Stimulated activated memory B cell treated with anti-CD40 and anti-IgM and Interleukin-4, amounts not matched to agents 10 μg/mL and 1 μg/mL and 100 μg/mL, for 72 hours (primary cell): ENCODE results near the gene FNIP2.

Source experiments
- ATAC-seq: fragments of 150-1000 bp; cut with Tn5 transposase; 2 replicates; pipeline ENCODE4 v1.10.0; 2021
- H3K27ac Mint-ChIP-seq: one replicate; pipeline ENCODE4 v1.8.0; 2022; ENCODE audit warnings: mild to moderate bottlenecking, mixed read lengths
- H3K27me3 Mint-ChIP-seq: one replicate; pipeline ENCODE4 v1.8.0; 2022; ENCODE audit warnings: mixed read lengths
- H3K36me3 Mint-ChIP-seq: one replicate; pipeline ENCODE4 v1.8.0; 2022; ENCODE audit warnings: mixed read lengths
- H3K4me1 Mint-ChIP-seq: one replicate; pipeline ENCODE4 v1.8.0; 2022; ENCODE audit warnings: mixed read lengths
- H3K4me3 Mint-ChIP-seq: one replicate; pipeline ENCODE4 v1.8.0; 2022; ENCODE audit warnings: mild to moderate bottlenecking, moderate library complexity, mixed read lengths
- H3K9me3 Mint-ChIP-seq: one replicate; pipeline ENCODE4 v1.8.0; 2022; ENCODE audit warnings: mixed read lengths

The FNIP2 gene

GRCh38 chr4:158845311-158846041 lies 76.7 kb downstream of the FNIP2 start:
- H3K27me3 Mint-ChIP-seq, result peaks cover 48% of the 10 kb centered on the region
- H3K9me3 Mint-ChIP-seq, result no peaks in the 10 kb centered on the region
- H3K4me1 Mint-ChIP-seq, result no peaks in the 10 kb centered on the region
- H3K27ac Mint-ChIP-seq, result no peak overlapping the region
- no peaks in the 10 kb centered on the region for H3K36me3 Mint-ChIP-seq
- ATAC-seq, result no peak
- no peak overlapping the region for H3K4me3 Mint-ChIP-seq

- peak; percentile 12 for ATAC-seq
Observed at GRCh38 chr4:158847535-158847934, 78.7 kb downstream of the FNIP2 start.

DNA sequence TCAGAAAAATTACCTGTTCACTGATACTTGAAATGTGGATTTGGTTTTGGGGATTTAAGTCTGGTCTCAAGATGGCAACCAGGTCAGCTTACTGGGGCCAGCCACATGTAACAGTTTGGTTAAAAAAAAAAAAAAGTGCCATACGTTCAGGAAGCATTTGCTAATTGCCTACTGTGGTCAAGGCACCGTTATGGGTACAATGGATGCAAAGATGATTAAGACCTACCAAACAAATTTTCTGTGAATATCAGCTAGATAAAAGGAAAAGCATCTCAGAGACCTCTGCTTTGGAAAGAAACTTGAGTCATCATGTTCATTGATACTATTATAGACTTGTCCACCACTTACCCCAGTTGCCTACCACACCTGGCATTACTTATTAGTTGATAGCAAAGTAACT lies 80.9 kb downstream of the FNIP2 start:
- H3K9me3 Mint-ChIP-seq, result no peaks in the 10 kb centered on the region
- H3K4me1 Mint-ChIP-seq, result no peaks in the 10 kb centered on the region
- H3K27me3 Mint-ChIP-seq, result peaks cover 47% of the 10 kb centered on the region
- no peak overlapping the region for H3K27ac Mint-ChIP-seq
- no peak for ATAC-seq
- no peak overlapping the region for H3K4me3 Mint-ChIP-seq
- no peaks in the 10 kb centered on the region for H3K36me3 Mint-ChIP-seq

More at GRCh38 chr4:158847535-158847934, 78.7 kb downstream of the FNIP2 start:
- H3K36me3 Mint-ChIP-seq, result no peaks in the 10 kb centered on the region
- no peak overlapping the region for H3K27ac Mint-ChIP-seq
- H3K27me3 Mint-ChIP-seq, result peaks cover 42% of the 10 kb centered on the region
- H3K9me3 Mint-ChIP-seq, result no peaks in the 10 kb centered on the region
- no peaks in the 10 kb centered on the region for H3K4me1 Mint-ChIP-seq
- H3K4me3 Mint-ChIP-seq, result no peak overlapping the region

- H3K36me3 Mint-ChIP-seq, result no peaks in the 10 kb centered on the region
- no peak overlapping the region for H3K27ac Mint-ChIP-seq
- no peaks in the 10 kb centered on the region for H3K9me3 Mint-ChIP-seq
- no peak for ATAC-seq
- no peak overlapping the region for H3K4me3 Mint-ChIP-seq
- no peaks in the 10 kb centered on the region for H3K4me1 Mint-ChIP-seq
- H3K27me3 Mint-ChIP-seq, result peaks cover 54% of the 10 kb centered on the region
Observed at GRCh38 chr4:158850371-158850770, 81.5 kb downstream of the FNIP2 start.

DNA sequence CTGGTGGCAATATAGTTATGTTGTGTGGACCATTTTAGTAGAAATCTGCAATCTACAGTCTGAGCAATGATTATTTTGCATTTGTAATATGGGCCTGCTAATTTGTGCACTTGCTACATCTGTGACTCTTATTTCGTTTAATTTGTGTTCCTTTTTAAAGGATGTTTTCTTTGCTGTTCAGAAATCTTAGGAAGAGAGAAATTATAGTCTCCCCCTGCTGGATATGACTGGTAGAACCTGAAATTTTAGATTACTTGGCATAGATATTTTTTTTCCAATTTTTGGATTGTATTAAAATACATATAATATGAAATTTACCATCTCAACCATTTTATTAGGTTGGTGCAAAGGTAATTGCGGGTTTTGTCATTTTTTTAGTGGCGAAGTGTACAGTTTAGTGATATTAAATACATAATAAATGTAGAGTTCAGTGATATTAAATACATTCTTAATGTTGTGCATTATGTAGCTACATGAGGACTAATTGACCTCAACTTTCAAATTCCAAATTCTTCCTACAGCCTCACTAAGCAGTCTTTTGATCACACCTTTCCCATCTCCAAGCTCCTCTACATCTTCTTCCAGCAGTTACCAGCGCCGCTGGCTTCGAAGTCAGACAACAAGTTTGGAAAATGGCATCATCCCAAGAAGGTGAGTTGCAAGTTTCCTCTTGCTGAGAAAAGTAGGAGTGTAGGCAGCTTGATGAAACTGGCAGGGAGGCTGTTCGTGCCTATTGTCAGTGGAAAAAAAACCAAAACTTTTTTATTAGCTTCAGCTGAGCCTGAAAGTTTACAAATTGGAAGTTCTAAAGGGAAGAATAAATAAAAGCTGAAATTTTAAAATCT lies 82.2 kb downstream of the FNIP2 start:
- no peaks in the 10 kb centered on the region for H3K9me3 Mint-ChIP-seq
- ATAC-seq, result no peak
- peaks cover 61% of the 10 kb centered on the region for H3K27me3 Mint-ChIP-seq
- H3K27ac Mint-ChIP-seq, result no peak overlapping the region
- H3K4me3 Mint-ChIP-seq, result no peak overlapping the region
- no peaks in the 10 kb centered on the region for H3K4me1 Mint-ChIP-seq
- H3K36me3 Mint-ChIP-seq, result no peaks in the 10 kb centered on the region

- Mint-ChIP-seq H3K9me3 (no peaks in the 10 kb centered on the region), H3K27ac (no peak overlapping the region), H3K4me1 (no peaks in the 10 kb centered on the region), H3K4me3 (no peak overlapping the region), H3K27me3 (peaks cover 33% of the 10 kb centered on the region), H3K36me3 (no peaks in the 10 kb centered on the region)
- no peak for ATAC-seq
Observed at GRCh38 chr4:158854236-158854635, 85.4 kb downstream of the FNIP2 start.

DNA sequence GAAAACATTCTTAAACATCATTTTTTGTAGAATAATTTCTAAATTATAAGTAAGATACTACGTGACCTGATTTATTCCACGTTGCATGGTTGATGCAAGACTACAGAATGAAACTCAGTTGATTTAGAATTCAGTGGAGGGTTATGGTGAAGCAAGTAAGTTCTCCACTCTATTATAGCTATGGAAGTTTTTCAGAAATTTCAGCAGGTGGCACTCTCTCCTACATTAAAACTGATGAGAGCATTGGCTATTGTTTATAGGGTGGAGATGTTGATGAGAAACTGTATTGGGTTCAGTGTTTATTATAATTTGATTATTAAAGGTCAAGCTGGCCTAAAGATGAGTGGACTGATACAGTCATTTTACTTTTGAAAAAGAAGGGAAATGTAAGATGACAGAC lies 88.0 kb downstream of the FNIP2 start:
- Mint-ChIP-seq H3K36me3 (no peaks in the 10 kb centered on the region), H3K9me3 (no peaks in the 10 kb centered on the region), H3K4me1 (peaks cover 6% of the 10 kb centered on the region), H3K27me3 (peaks cover 27% of the 10 kb centered on the region), H3K4me3 (no peak overlapping the region), H3K27ac (no peak overlapping the region)
- ATAC-seq, result peak; percentile 73

DNA sequence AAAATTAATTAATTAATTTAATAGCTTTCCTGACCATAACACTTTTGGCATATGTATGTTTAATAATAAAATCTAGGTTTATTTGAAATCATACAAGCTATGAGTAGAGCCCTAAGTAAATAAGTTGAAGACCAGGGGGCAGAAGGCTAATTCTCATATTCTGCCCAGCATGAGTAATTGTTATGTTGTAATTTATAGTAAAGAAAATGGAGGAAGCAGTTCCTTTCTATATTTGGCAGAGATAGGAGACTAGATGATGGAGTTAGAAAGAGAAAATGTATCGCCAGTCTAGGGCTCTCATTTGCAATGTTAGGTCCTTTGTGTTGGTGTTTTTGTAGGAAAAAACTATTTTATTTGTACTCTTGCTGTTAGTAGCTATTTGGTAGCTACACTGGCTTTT lies 89.1 kb downstream of the FNIP2 start:
- Mint-ChIP-seq H3K27me3 (peaks cover 32% of the 10 kb centered on the region), H3K27ac (no peak overlapping the region), H3K36me3 (no peaks in the 10 kb centered on the region), H3K4me3 (no peak overlapping the region), H3K9me3 (no peaks in the 10 kb centered on the region), H3K4me1 (peaks cover 6% of the 10 kb centered on the region)
- no peak for ATAC-seq

DNA sequence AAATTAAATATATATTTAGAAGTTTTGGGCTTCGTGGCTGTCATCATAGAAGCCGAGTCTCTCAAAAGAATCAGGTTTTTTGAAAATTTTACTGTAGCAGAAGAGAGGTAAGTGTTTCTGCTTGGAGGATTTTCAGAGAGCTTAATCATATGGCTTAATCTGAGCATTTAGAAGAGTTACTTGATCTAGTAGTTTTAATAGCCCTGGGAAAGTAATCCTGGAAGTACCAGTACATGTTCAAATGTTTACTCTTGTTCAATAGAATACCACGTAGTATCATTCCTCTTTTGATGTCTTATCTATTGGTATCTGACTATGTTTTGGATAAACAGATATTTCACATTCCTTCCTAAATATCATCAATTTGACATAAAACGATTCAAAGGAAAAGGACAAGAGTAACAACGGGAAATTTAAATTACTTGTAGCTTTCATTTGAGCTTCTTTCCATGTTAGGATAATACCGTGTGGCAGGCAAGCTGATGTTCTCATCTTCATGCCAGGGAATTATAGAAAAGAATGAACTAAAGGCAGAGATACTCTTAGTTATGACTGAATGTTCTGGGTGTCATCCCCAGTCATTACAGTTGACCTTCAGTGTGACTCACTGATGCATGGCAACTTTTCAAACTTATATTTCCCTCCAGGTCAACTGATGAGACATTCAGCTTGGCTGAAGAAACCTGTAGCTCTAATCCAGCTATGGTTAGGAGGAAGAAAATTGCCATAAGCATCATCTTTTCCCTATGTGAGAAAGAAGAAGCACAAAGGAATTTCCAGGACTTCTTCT lies 89.8 kb downstream of the FNIP2 start:
- no peaks in the 10 kb centered on the region for H3K9me3 Mint-ChIP-seq
- H3K4me3 Mint-ChIP-seq, result no peak overlapping the region
- H3K27ac Mint-ChIP-seq, result no peak overlapping the region
- H3K4me1 Mint-ChIP-seq, result peaks cover 6% of the 10 kb centered on the region
- peaks cover 35% of the 10 kb centered on the region for H3K27me3 Mint-ChIP-seq
- H3K36me3 Mint-ChIP-seq, result no peaks in the 10 kb centered on the region
- no peak for ATAC-seq

DNA sequence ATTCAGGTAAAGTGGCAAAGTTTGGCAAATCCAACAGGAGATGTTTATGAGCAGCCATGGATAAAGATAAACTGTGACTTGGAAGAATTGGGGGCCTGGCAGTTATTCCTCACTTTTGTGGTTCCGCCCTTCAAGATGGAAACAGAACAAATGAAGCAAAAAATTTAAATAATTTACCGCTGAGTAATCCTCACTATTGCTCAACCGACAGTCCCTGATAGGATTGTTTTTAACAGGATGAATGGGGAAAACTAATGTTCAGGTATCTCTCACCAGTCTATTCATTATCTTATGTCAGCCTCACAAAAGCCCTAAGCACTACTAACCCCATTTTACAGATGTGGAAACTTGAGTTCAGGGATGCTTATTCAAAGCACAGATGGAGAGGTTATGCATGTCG lies 90.8 kb downstream of the FNIP2 start:
- no peaks in the 10 kb centered on the region for H3K36me3 Mint-ChIP-seq
- no peaks in the 10 kb centered on the region for H3K9me3 Mint-ChIP-seq
- ATAC-seq, result no peak
- H3K4me3 Mint-ChIP-seq, result no peak overlapping the region
- H3K27ac Mint-ChIP-seq, result no peak overlapping the region
- peaks cover 6% of the 10 kb centered on the region for H3K4me1 Mint-ChIP-seq
- peaks cover 36% of the 10 kb centered on the region for H3K27me3 Mint-ChIP-seq

DNA sequence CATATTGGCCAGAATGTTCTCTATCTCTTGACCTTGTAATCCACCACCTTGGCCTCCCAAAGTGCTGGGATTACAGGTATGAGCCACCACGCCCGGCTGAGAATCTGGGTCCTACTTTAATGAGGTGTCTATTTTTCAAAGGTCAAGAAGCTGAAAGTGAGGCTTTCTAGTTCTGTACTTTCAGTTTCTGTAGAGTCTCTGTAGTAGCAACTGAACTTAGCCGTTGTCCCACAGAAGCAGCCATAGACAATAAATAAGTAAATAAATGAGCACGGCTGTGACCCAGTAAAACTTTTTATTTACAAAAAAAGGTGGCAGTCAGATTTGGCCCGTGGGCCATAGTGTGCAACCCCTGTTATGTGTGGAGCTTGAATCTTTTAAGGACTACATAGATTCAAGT lies 92.0 kb downstream of the FNIP2 start:
- no peak overlapping the region for H3K27ac Mint-ChIP-seq

DNA sequence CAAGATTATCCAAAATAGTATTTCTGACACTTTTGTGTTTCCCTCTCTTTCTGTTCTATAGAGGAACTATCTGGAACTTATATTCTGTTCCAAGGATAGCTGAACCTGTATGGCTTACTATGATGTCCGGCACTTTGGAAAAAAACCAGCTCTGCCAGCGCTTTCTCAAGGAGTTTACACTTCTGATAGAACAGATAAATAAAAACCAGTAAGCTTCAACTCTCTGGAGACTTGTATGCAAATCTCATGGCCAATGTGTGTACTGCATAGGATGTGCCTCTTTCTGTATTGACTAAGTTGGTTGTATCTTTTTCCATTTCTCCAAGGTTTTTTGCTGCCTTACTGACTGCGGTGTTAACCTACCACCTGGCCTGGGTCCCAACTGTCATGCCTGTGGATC lies 92.5 kb downstream of the FNIP2 start:
- no peak for ATAC-seq
- Mint-ChIP-seq H3K36me3 (no peaks in the 10 kb centered on the region), H3K4me1 (peaks cover 6% of the 10 kb centered on the region), H3K27ac (no peak overlapping the region), H3K9me3 (no peaks in the 10 kb centered on the region), H3K4me3 (no peak overlapping the region), H3K27me3 (peaks cover 35% of the 10 kb centered on the region)

More for the DNA sequence above, 92.0 kb downstream of the FNIP2 start:
- Mint-ChIP-seq H3K9me3 (no peaks in the 10 kb centered on the region), H3K4me3 (no peak overlapping the region), H3K27me3 (peaks cover 36% of the 10 kb centered on the region), H3K4me1 (peaks cover 6% of the 10 kb centered on the region), H3K36me3 (no peaks in the 10 kb centered on the region)
- ATAC-seq, result peak; percentile 51

- no peak overlapping the region for H3K4me3 Mint-ChIP-seq
Observed at GRCh38 chr4:158861766-158862165, 92.9 kb downstream of the FNIP2 start.

DNA sequence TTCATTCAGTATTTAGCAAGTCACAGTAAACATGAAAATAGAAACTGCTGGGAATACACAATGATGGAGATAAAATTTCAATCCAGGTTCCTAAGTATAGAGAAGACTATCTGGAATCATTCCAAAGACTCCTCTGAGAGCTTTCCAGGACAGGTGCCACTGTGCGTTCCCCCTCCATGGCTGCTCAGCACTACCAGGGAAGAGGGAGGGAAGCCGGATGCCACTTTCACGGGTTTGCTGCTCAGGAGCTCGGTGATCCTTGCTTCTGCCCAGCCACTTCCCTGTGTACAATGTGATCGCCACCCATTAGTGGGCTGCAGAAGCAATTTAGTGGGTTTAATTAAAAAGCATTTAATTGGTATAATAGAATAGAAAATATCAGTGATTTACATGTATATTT lies 94.5 kb downstream of the FNIP2 start:
- Mint-ChIP-seq H3K27me3 (peaks cover 46% of the 10 kb centered on the region), H3K27ac (no peak overlapping the region), H3K9me3 (no peaks in the 10 kb centered on the region), H3K4me3 (no peak overlapping the region), H3K4me1 (peaks cover 6% of the 10 kb centered on the region), H3K36me3 (no peaks in the 10 kb centered on the region)
- no peak for ATAC-seq

More at GRCh38 chr4:158861766-158862165, 92.9 kb downstream of the FNIP2 start:
- Mint-ChIP-seq H3K9me3 (no peaks in the 10 kb centered on the region), H3K4me1 (peaks cover 6% of the 10 kb centered on the region), H3K36me3 (no peaks in the 10 kb centered on the region), H3K27ac (no peak overlapping the region), H3K27me3 (peaks cover 35% of the 10 kb centered on the region)
- ATAC-seq, result no peak

DNA sequence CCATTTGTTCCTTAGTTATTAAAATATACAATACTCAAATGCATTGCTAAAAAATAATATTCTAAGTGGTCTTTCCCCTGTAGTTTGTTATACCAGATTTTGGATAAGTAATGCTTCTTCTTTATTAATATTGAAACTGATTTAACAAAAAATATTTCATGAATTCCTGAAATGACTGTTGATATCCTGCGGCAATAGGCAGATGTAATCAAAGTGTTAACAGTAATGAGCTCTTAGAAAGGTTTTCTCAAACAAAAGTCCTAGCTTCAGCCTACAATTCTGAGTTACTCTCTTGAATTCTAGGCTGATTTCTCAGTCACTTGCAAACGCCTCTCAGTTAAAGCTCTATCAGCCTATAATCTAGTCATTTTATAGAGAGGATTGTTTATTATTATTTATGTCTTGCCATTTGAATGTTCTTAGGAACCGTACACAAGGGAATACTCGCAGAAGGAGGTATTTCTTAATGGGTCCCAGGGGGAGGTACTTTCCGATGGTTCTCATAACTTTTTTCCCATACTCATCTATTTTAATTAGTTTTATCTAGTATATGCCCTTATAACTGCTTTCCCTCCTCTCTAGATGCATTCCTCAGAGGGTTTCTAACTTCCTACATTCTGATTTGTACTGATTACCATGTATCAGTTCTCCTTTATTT lies 96.8 kb downstream of the FNIP2 start:
- Mint-ChIP-seq H3K4me1 (peaks cover 6% of the 10 kb centered on the region), H3K36me3 (no peaks in the 10 kb centered on the region), H3K4me3 (no peak overlapping the region), H3K27ac (no peak overlapping the region), H3K27me3 (peaks cover 68% of the 10 kb centered on the region), H3K9me3 (no peaks in the 10 kb centered on the region)
- ATAC-seq, result no peak
